ENCODE results near the gene EXPH5. TPM values are rescaled to one million over a fixed set of nuclear protein-coding genes. Genes with fewer than 3 reads are reported as not detected.

Gene EXPH5
- total and polyA plus RNA-seq, 2 donors (not counting 3 experiments of a cell fraction or from before 2014, with no cell fraction given) = 0.03 to 0.09 TPM

DNA sequence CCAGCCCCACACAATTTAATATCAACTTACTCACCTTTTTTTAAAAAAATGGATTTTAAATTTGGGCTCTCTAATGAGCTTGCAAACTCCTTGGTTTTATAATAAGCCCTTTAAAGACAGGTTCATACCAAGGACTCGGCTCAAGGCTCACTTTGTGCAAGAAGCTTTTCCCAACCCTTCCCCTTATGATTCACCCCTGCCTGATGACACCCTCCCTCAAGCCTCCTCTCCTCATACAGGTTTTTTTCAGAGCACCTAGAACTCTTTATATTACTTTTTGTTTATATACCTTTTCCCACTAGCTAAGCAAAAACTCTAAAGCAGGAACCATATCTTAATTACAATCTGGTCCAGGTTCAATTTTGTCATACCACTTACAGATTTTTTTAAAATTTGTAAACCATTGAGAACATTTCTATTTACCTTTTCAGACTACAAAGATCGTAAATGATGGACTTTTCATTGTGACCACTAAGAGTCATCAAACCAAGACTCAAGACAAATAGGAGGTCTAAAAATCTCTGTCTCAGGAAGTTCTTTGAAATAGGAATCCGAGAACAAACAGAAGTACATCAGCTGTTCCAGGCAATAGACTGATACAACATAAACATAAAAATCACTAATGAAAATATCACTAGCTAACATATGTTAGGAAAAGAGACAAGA is 13.1 kb upstream of the EXPH5 start:
- no peak overlapping the region for H3K4me2 ChIP-seq (ENCODE audit: insufficient read depth, low read length)
- H3K27me3 ChIP-seq (ENCODE audit: control insufficient read depth in 2 of 2, insufficient read depth in 2 of 2, low read length in 2 of 2) = peaks cover 0 to 8% of the 10 kb centered on the region in 2 experiments
- TF ChIP-seq GATA2 (IDR thresholded peaks at IDR 0.05; ENCODE audit: insufficient read depth, insufficient read length, low read depth, low read length) = no peak
- no peak for TF ChIP-seq JUN (IDR thresholded peaks at IDR 0.05; ENCODE audit: borderline replicate concordance, insufficient read depth, insufficient read length, low read depth)
- no peak for TF ChIP-seq MYC (IDR thresholded peaks at IDR 0.05; ENCODE audit: low read depth, low read length)
- no peak for TF ChIP-seq POLR2AphosphoS5 (IDR thresholded peaks at IDR 0.05; ENCODE audit: insufficient read depth, low read depth, low read length)
- no peak for TF ChIP-seq POLR2A (IDR thresholded peaks at IDR 0.05; ENCODE audit: low read depth, low read length)
- no peak for TF ChIP-seq EZH2 (IDR thresholded peaks at IDR 0.05; ENCODE audit: borderline replicate concordance, low read depth, low read length, severe bottlenecking)
- ChIA-PET CTCF (no interaction called here), POLR2A (no interaction called here)
- no peaks in the 10 kb centered on the region for H3K9me3 ChIP-seq (replicated peaks; ENCODE audit: control insufficient read depth, insufficient read depth, low read length)
- no peak overlapping the region for H3K4me3 ChIP-seq (replicated peaks in 1 of 3; ENCODE audit: insufficient read depth in 1 of 3, low read depth in 1 of 3, low read length in 3 of 3)
- H3K27ac ChIP-seq (ENCODE audit: insufficient read depth, low read depth, low read length) = no peak overlapping the region
- no peak for DNase-seq (ENCODE audit: low read depth, low spot score)
- H3K4me1 ChIP-seq (ENCODE audit: control insufficient read depth, extremely low read depth, insufficient read depth, low read length) = no peaks in the 10 kb centered on the region
- dilution Hi-C loops (cut with MboI; ENCODE audit: extremely low pct_ligation_motif_present, low sequenced_read_pairs) (no loop called here), intact Hi-C loops (cut with micrococcal nuclease) (no loop called here)
- no peaks in the 10 kb centered on the region for H3K36me3 ChIP-seq (ENCODE audit: control insufficient read depth in 2 of 2, extremely low read depth in 1 of 2, insufficient read depth in 2 of 2, low read length in 2 of 2)
- H3K9ac ChIP-seq (replicated peaks; ENCODE audit: extremely low read depth, insufficient read depth, low read length) = no peak overlapping the region
- H3K9me1 ChIP-seq (replicated peaks; ENCODE audit: control insufficient read depth, extremely low read depth, insufficient read depth, low read length) = no peaks in the 10 kb centered on the region
- H4K20me1 ChIP-seq (replicated peaks; ENCODE audit: control insufficient read depth, extremely low read depth, insufficient read depth, low read length) = no peaks in the 10 kb centered on the region
- BruUV-seq (replicated peaks) = no TSS peak
- FAIRE-seq = no peak
- no peaks in the 10 kb centered on the region for H3K79me2 ChIP-seq (ENCODE audit: control insufficient read depth, insufficient read depth, low read length)
- no peak overlapping the region for H2AFZ ChIP-seq (ENCODE audit: low read depth, low read length)

DNA sequence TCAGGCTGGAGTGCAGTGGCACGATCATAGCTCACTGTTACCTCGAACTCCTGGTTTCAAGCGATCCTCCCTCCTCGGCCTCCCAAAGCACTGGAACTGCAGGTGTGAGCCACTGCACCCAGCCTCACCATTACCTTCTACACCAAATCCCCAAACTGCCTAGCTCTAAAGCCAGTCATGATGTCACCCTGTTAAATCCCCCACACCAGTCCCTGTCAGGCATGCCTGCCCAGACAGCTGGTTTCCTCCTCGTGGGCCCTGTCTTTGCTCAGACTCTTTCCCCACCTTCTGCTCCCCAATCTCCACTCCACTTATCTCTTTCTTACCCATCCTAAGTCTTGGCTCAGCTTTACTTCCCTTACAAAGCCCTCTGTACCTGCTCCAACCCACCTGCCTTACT is 12.5 kb upstream of the EXPH5 start:
- DNase-seq (ENCODE audit: low read depth, low spot score) (no peak), FAIRE-seq (no peak)
- Histone ChIP-seq H3K27ac (ENCODE audit: insufficient read depth, low read depth, low read length) (no peak overlapping the region), H4K20me1 (replicated peaks; ENCODE audit: control insufficient read depth, extremely low read depth, insufficient read depth, low read length) (no peaks in the 10 kb centered on the region), H3K79me2 (ENCODE audit: control insufficient read depth, insufficient read depth, low read length) (no peaks in the 10 kb centered on the region), H3K4me3 (replicated peaks in 1 of 3; ENCODE audit: insufficient read depth in 1 of 3, low read depth in 1 of 3, low read length in 3 of 3) (no peak overlapping the region), H3K4me1 (ENCODE audit: control insufficient read depth, extremely low read depth, insufficient read depth, low read length) (no peaks in the 10 kb centered on the region), H3K9me1 (replicated peaks; ENCODE audit: control insufficient read depth, extremely low read depth, insufficient read depth, low read length) (no peaks in the 10 kb centered on the region), H2AFZ (ENCODE audit: low read depth, low read length) (no peak overlapping the region), H3K9me3 (replicated peaks; ENCODE audit: control insufficient read depth, insufficient read depth, low read length) (no peaks in the 10 kb centered on the region), H3K9ac (replicated peaks; ENCODE audit: extremely low read depth, insufficient read depth, low read length) (no peak overlapping the region), H3K4me2 (ENCODE audit: insufficient read depth, low read length) (no peak overlapping the region), H3K36me3 (ENCODE audit: control insufficient read depth in 2 of 2, extremely low read depth in 1 of 2, insufficient read depth in 2 of 2, low read length in 2 of 2) (no peaks in the 10 kb centered on the region), H3K27me3 (ENCODE audit: control insufficient read depth in 2 of 2, insufficient read depth in 2 of 2, low read length in 2 of 2) (peaks cover 0 to 13% of the 10 kb centered on the region in 2 experiments)
- intact Hi-C loops (cut with micrococcal nuclease) = no loop called here
- dilution Hi-C loops (cut with MboI; ENCODE audit: extremely low pct_ligation_motif_present, low sequenced_read_pairs) = no loop called here
- POLR2A ChIA-PET = no interaction called here
- CTCF ChIA-PET = no interaction called here
- TF ChIP-seq JUN (IDR thresholded peaks at IDR 0.05; ENCODE audit: borderline replicate concordance, insufficient read depth, insufficient read length, low read depth) (no peak), POLR2A (IDR thresholded peaks at IDR 0.05; ENCODE audit: low read depth, low read length) (no peak), MYC (IDR thresholded peaks at IDR 0.05; ENCODE audit: low read depth, low read length) (no peak), POLR2AphosphoS5 (IDR thresholded peaks at IDR 0.05; ENCODE audit: insufficient read depth, low read depth, low read length) (no peak), FOS (IDR thresholded peaks at IDR 0.05; ENCODE audit: borderline replicate concordance, insufficient read depth, low read length) (no peak), EZH2 (IDR thresholded peaks at IDR 0.05; ENCODE audit: borderline replicate concordance, low read depth, low read length, severe bottlenecking) (no peak), GATA2 (IDR thresholded peaks at IDR 0.05; ENCODE audit: insufficient read depth, insufficient read length, low read depth, low read length) (no peak)
- TF ChIP-seq, protein P1, sequence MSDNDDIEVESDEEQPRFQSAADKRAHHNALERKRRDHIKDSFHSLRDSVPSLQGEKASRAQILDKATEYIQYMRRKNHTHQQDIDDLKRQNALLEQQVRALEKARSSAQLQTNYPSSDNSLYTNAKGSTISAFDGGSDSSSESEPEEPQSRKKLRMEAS (IDR thresholded peaks at IDR 0.05; ENCODE audit: insufficient read depth, insufficient read length) = no peak
- TF ChIP-seq, protein P2, sequence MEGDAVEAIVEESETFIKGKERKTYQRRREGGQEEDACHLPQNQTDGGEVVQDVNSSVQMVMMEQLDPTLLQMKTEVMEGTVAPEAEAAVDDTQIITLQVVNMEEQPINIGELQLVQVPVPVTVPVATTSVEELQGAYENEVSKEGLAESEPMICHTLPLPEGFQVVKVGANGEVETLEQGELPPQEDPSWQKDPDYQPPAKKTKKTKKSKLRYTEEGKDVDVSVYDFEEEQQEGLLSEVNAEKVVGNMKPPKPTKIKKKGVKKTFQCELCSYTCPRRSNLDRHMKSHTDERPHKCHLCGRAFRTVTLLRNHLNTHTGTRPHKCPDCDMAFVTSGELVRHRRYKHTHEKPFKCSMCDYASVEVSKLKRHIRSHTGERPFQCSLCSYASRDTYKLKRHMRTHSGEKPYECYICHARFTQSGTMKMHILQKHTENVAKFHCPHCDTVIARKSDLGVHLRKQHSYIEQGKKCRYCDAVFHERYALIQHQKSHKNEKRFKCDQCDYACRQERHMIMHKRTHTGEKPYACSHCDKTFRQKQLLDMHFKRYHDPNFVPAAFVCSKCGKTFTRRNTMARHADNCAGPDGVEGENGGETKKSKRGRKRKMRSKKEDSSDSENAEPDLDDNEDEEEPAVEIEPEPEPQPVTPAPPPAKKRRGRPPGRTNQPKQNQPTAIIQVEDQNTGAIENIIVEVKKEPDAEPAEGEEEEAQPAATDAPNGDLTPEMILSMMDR (IDR thresholded peaks at IDR 0.05; ENCODE audit: extremely low read depth in 1 of 2, insufficient read depth in 1 of 2, low read depth in 1 of 2, low read length in 2 of 2) = no peak
- no TSS peak for BruUV-seq (replicated peaks)
